ENCODE results near the gene NELFB. TPM values are rescaled to one million over a fixed set of nuclear protein-coding genes. Genes with fewer than 3 reads are reported as not detected.

Gene NELFB
- total RNA-seq, 2 experiments from 2014 or later, result 62.6 to 74.8 TPM

GRCh38 chr9:137264067-137264466, 8.9 kb downstream of the NELFB start:
- no peak overlapping the region for H3K27ac ChIP-seq (ENCODE audit: low read depth, low read length, poor library complexity, severe bottlenecking)
- H2AFZ ChIP-seq (ENCODE audit: low read length), result no peak overlapping the region
- H4K20me1 ChIP-seq (ENCODE audit: insufficient read depth, low read length), result no peaks in the 10 kb centered on the region
- no peak overlapping the region for H3K4me3 ChIP-seq (ENCODE audit: low read depth, low read length, poor library complexity, severe bottlenecking)
- ChIA-PET POLR2A (no interaction called here), CTCF (ENCODE audit: unreplicated experiment) (no interaction called here)
- H3K36me3 ChIP-seq (ENCODE audit: insufficient read depth, low read length), result peaks cover 60% of the 10 kb centered on the region
- no peak overlapping the region for H3K4me2 ChIP-seq (ENCODE audit: low read length)
- H3K79me2 ChIP-seq (ENCODE audit: insufficient read depth, low read depth, low read length), result peaks cover 16% of the 10 kb centered on the region; the same call in 1 of the 2 replicates
- DNase-seq (ENCODE audit: low spot score), result no peak
- no TSS peak for BruUV-seq (replicated peaks)
- H3K9me3 ChIP-seq (ENCODE audit: low read length), result no peaks in the 10 kb centered on the region
- intact Hi-C loops (cut with micrococcal nuclease; ENCODE audit: unreplicated experiment), result no loop called here
- no peaks in the 10 kb centered on the region for H3K9me2 ChIP-seq (ENCODE audit: insufficient read depth, low read length)
- TF ChIP-seq EZH2phosphoT487 (IDR thresholded peaks at IDR 0.05; ENCODE audit: borderline replicate concordance, low read depth, low read length) (no peak), CTCF (conservative IDR thresholded peaks at IDR 0.05; ENCODE audit: low read length) (no peak)
- peaks cover 29% of the 10 kb centered on the region for H3K4me1 ChIP-seq (ENCODE audit: insufficient read depth, low read length, poor library complexity, severe bottlenecking)

GRCh38 chr9:137265496-137266161, 10.5 kb downstream of the NELFB start:
- DNase-seq (ENCODE audit: low spot score), result no peak
- BruUV-seq (replicated peaks), result no TSS peak
- H3K27ac ChIP-seq (ENCODE audit: low read depth, low read length, poor library complexity, severe bottlenecking), result no peak overlapping the region
- no peaks in the 10 kb centered on the region for H3K9me3 ChIP-seq (ENCODE audit: low read length)
- ChIA-PET POLR2A (interaction anchor here (1.1 kb wide), 1 partner anchor 11 kb away, joined by 3 read pairs; no protein-coding TSS in a partner anchor), CTCF (ENCODE audit: unreplicated experiment) (no interaction called here)
- peaks cover 18% of the 10 kb centered on the region; the same call in 1 of the 2 replicates for H3K79me2 ChIP-seq (ENCODE audit: insufficient read depth, low read depth, low read length)
- intact Hi-C loops (cut with micrococcal nuclease; ENCODE audit: unreplicated experiment), result no loop called here
- H4K20me1 ChIP-seq (ENCODE audit: insufficient read depth, low read length), result no peaks in the 10 kb centered on the region
- peaks cover 61% of the 10 kb centered on the region for H3K36me3 ChIP-seq (ENCODE audit: insufficient read depth, low read length)
- TF ChIP-seq EZH2phosphoT487 (IDR thresholded peaks at IDR 0.05; ENCODE audit: borderline replicate concordance, low read depth, low read length), result no peak
- no peak for TF ChIP-seq CTCF (conservative IDR thresholded peaks at IDR 0.05; ENCODE audit: low read length)
- H3K4me1 ChIP-seq (ENCODE audit: insufficient read depth, low read length, poor library complexity, severe bottlenecking), result peaks cover 40% of the 10 kb centered on the region
- H3K9me2 ChIP-seq (ENCODE audit: insufficient read depth, low read length), result no peaks in the 10 kb centered on the region
- H3K4me3 ChIP-seq (ENCODE audit: low read depth, low read length, poor library complexity, severe bottlenecking), result no peak overlapping the region
- H2AFZ ChIP-seq (ENCODE audit: low read length), result no peak overlapping the region
- no peak overlapping the region for H3K4me2 ChIP-seq (ENCODE audit: low read length)

- CTCF ChIA-PET (ENCODE audit: unreplicated experiment), result no interaction called here
- Histone ChIP-seq H3K4me3 (ENCODE audit: low read depth, low read length, poor library complexity, severe bottlenecking) (no peak overlapping the region), H2AFZ (ENCODE audit: low read length) (no peak overlapping the region), H3K9me2 (ENCODE audit: insufficient read depth, low read length) (no peaks in the 10 kb centered on the region), H3K4me1 (ENCODE audit: insufficient read depth, low read length, poor library complexity, severe bottlenecking) (peaks cover 44% of the 10 kb centered on the region), H4K20me1 (ENCODE audit: insufficient read depth, low read length) (no peaks in the 10 kb centered on the region), H3K36me3 (ENCODE audit: insufficient read depth, low read length) (peaks cover 64% of the 10 kb centered on the region), H3K27ac (ENCODE audit: low read depth, low read length, poor library complexity, severe bottlenecking) (peak overlapping the region; percentile 90), H3K9me3 (ENCODE audit: low read length) (no peaks in the 10 kb centered on the region), H3K79me2 (ENCODE audit: insufficient read depth, low read depth, low read length) (peaks cover 18% of the 10 kb centered on the region; the same call in 1 of the 2 replicates), H3K4me2 (ENCODE audit: low read length) (no peak overlapping the region)
- no TSS peak for BruUV-seq (replicated peaks)
- no peak for TF ChIP-seq CTCF (conservative IDR thresholded peaks at IDR 0.05; ENCODE audit: low read length)
- no peak for TF ChIP-seq EZH2phosphoT487 (IDR thresholded peaks at IDR 0.05; ENCODE audit: borderline replicate concordance, low read depth, low read length)
- intact Hi-C loops (cut with micrococcal nuclease; ENCODE audit: unreplicated experiment), result no loop called here
- POLR2A ChIA-PET, result interaction anchor here (1.1 kb wide), 1 partner anchor 12 kb away, joined by 3 read pairs; no protein-coding TSS in a partner anchor
- no peak for DNase-seq (ENCODE audit: low spot score)
These were observed 11.0 kb downstream of the NELFB start for GRCh38 chr9:137266162-137266527.
